Measurements from ENCODE around the gene RNU7-1.

The RNU7-1 gene

DNA sequence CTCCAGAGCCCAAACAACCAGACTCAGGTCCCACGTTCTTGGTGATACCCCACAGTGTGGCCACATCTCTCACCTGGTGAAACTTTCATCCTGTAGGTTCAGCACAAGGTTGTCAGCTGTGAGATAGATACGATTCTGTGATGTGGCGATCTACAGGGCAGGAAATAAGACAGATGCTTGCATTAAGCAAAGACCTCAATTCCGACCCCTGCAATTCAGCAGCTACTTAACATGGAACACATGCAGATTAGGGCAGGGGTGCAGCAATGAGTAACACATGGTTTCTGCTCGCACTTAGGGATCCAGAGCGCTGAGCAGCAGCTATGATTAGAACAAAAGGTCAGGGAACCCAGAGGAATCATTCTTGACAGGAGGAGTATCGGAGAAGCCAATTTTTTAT lies 22.7 kb downstream of the RNU7-1 start:
- DNase-seq: no peak

GRCh38 chr12:6967651-6968100 lies 24.1 kb downstream of the RNU7-1 start:
- no peak for DNase-seq

- no peak for DNase-seq
Observed at GRCh38 chr12:6968426-6968825, 24.8 kb downstream of the RNU7-1 start.

- DNase-seq: no peak
Observed at GRCh38 chr12:6970096-6970527, 26.5 kb downstream of the RNU7-1 start.

DNA sequence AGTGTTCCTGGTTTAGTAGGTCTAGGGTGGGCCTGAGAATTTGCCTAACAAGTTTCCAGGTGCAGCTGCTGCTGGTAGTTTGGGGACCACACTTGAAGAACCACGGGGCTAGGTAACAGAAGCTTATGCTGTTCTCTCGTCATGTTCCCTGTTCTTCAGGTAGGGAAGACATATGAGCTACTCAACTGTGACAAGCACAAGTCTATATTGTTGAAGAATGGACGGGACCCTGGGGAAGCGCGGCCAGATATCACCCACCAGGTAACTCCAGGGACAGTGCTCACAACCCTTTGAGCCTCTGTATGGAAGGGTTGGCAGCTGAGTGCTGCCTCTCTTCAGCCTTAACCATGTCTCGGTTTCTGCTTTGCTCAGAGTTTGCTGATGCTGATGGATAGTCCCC lies 30.6 kb downstream of the RNU7-1 start:
- DNase-seq: no peak

GRCh38 chr12:6975297-6976032 lies 31.8 kb downstream of the RNU7-1 start:
- DNase-seq: no peak

- DNase-seq: no peak
Observed at GRCh38 chr12:6977653-6978052, 34.0 kb downstream of the RNU7-1 start.

- no peak for DNase-seq
Observed at GRCh38 chr12:6978188-6978587, 34.6 kb downstream of the RNU7-1 start.

DNA sequence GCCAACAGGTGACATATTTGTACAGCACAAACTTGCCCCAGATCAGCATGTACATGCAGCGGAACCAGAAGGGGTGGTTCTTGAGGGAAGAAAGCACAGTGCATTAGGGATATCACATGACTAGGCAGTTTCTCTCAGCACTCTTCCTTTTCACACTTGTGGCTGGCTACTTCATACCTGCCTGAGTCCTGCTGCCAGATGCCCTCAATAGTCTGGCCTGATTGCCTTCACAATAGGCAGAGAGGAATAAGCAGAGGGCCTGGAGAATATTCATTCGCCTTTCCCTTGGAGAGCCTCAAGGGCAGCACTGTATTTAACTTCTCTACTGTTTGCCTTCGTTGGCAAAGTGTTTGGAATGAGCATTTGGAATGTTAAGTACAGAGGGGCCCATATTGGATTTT lies 35.0 kb downstream of the RNU7-1 start:
- DNase-seq: no peak

DNA sequence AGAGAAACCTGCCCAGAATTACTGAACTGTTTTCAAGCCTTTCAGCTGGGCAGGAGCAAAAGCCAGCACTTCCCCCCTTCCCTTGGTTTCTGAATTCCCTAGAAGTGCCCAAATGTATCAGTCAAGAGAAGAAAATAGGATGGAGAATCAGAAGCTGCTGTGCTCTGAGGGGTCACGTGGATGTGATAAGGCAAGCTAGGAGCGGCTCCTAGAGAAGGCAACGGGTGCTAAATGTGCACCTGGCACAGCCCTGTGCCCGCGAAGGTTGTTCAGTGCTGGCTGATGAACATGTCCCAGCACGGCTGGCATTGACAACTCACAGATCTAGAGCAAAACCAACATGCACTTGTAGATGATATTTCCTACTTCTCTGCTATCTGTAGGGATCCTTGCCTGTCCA lies 35.4 kb downstream of the RNU7-1 start:
- no peak for DNase-seq

DNA sequence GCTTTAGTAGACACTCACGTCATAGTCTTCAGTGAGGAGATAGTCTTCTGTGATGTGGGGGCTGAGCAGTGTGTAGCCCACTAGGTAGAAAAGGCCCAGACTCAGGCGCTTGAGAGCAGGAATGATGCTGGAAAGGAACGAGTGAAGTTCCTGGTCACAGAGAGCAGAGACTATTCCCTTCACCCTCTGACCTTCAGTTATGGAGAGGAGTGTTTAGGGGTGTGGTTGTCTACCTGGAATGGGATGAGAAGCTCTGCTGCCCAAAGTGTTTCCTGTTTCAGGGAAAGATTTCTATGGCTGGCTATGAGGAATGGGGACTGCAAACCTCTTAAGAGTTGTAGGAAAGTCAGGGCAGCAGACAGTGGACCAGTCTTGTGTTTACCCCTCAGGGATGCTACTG lies 35.8 kb downstream of the RNU7-1 start:
- DNase-seq: no peak

DNA sequence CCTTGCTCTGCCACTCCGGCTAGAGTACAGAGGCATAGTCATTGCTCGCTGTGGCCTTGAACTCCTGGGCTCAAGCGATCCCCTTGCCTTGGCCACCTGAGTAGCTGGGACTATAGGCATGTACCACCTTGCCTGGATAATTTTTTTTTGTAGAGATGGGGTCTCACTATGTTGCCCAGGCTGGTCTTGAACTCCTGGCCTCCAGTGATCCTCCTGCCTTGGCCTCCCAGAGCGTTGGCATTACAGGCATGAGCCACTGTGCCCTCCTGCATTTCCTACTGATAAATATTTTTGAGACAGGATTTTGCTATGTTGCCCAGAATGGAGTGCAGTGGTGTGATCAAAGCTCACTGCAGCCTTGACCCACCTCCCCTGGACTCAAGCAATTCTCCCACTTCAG lies 36.5 kb downstream of the RNU7-1 start:
- no peak for DNase-seq

- DNase-seq: no peak
Observed at GRCh38 chr12:6980740-6981139, 37.1 kb downstream of the RNU7-1 start.

- DNase-seq: no peak
Observed at GRCh38 chr12:6981152-6982052, 37.8 kb downstream of the RNU7-1 start.

- DNase-seq: no peak
Observed at GRCh38 chr12:6982532-6982931, 38.9 kb downstream of the RNU7-1 start.

- no peak for DNase-seq
Observed at GRCh38 chr12:6987956-6988553, 44.4 kb downstream of the RNU7-1 start.
